NCI-H146 treated with DMSO at 0.1 percent for 48 hours (cell line): ENCODE measurements around the gene SDHB.

Experiments
- DNase-seq: peaks from one replicate; lab custom pipeline; 2025; ENCODE audit not compliant: unreplicated experiment; lab: John Stamatoyannopoulos, UW

SDHB gene

GRCh38 chr1:17013491-17014320 is 40.1 kb downstream of the SDHB start:
- DNase-seq, result no peak

DNA sequence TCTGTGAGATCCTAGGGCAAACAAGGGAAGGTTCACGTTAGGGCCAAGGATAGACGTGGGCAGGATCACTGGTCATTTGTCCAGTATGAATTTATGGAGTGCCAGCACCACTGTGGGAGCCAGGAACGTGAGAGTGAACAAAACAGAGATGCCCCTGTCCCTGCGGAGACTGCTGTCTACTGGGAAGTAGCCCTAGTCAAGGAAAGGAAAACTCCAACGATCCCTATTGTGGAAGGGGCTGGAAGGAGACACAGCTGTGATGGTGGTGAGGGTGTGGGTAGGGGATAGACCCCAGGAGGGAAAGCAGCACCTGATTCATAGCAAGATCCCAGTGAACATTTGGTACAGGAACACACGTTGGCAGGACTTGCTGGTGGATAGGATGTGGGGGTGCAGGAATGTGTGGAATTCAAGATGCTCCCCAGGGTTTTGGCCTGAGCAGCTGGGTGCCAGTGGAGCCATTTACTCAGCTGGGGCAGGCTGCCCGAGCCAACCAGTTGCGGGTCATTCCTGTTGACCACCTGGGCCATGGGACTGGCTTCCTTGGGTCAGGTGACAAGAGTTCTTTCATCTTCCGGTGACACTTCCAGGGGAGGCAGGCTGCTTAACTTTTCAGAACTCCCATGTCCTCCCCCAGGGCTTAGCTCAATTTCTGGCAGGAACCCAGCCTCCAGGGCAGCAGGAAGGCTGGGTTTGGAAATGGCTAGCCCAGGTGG is 40.9 kb downstream of the SDHB start:
- no peak for DNase-seq

GRCh38 chr1:17011439-17012307 is 42.2 kb downstream of the SDHB start, which contains the start of gene ATP13A2:
Gene ATP13A2, minus strand, starts transcription at chr1:17011928. Its CDS starts 190 bp downstream, at chr1:17011738.
- peak; percentile 59 for DNase-seq

DNA sequence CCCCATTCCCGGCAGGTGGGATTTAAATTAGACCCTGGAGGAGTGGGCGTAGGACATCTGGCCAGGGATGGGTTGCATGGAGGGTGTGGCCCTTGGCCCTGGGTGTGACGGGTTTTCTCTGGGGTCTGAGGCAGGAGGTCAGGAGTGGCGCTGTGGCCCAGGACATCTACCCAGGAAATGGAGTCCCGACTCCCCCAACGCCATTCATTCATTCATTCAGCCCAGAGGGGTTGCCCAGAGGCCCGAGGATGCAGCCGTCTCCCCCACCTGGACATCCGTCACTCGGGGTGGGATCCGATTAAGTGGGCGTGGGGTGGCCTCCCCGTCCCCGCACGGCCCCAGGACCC is 42.8 kb downstream of the SDHB start:
- DNase-seq, result no peak

GRCh38 chr1:17009706-17010105 is 44.1 kb downstream of the SDHB start:
- no peak for DNase-seq

DNA sequence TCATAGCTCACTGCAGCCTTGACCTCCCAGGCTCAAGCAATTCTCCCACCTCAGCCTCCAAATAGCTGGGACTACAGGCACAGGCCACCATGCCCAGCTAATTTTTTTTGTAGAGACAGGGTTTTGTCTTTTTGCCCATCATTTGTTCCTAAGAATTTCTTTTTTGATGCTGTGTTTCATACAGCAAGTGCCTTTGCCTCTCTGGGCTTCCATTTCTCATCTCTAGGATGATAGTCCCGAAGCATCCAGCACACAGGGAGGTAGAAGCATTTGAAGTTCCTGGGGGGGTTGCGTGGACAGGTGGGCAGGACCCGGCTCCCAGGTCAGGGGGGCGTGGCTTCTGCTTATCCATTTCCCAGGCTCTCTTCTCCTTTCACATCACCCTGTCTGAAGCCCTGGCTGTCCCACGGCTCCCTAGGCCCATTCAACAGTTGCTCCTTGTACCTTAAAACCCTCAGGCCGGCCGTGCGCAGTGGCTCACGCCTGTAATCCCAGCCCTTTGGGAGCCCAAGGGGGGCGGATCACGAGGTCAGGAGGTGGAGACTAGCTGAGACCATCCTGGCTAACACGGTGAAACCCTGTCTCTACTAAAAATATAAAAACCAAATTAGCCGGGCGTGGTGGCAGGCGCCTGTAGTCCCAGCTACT is 45.5 kb downstream of the SDHB start:
- no peak for DNase-seq

GRCh38 chr1:17007121-17007520 is 46.7 kb downstream of the SDHB start:
- no peak for DNase-seq

DNA sequence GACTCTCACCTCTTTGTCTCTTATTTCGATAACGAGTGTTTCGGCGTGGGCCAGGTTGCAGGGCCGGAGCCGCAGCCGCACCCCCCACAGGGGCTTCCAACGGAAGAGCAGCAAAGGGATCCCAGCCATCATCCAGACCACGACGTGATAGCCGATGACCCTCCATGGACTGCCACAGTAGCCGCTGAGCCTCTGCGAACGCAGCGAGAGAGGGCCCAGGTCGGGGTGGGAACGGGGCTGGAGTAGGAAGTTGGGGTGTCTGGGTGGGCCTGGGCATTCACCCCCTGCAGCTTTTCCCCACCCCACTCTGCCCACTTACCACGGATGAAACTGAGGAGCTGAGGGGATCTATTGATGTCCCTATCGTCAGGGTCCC is 48.5 kb downstream of the SDHB start:
- DNase-seq, result no peak

GRCh38 chr1:17004466-17005364 is 49.1 kb downstream of the SDHB start:
- DNase-seq, result no peak

GRCh38 chr1:17002524-17002902 is 51.3 kb downstream of the SDHB start:
- DNase-seq, result no peak

DNA sequence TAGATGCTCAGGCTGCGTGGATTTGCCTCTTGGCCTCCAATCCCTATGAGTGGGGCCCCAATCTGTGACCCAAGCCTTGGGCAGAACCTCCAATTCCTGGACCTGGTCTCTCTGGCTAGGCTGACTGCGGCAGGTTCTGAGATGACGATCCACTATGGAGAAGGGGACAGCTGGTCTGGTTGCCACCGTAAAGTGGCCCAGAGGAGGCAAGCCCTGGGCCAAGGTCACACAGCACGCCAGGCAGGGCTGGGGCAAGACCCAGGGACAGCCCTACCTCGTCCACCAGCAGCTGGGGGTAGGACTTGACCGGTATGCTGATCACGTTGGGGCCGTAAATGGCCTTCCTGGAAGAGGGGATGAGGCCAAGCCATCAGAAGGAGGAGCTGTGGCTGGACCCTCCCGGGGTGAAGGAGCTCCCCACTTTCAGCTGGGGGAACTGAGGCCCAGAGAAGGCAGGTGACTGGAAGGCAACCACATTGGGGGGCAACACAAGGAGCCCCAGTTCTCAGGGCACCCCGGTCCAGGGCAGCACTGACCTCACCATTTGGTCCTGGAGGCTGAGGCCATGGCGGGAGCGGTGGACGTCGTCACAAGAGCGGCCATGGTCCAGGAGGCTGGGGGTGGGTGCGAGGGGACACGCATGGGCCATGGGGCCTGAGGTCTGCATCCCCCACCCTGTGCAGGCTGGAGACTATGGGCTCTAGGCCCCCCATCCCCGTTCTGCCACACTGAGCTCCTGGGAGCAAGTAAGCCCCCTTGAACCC is 51.9 kb downstream of the SDHB start:
- DNase-seq, result no peak

DNA sequence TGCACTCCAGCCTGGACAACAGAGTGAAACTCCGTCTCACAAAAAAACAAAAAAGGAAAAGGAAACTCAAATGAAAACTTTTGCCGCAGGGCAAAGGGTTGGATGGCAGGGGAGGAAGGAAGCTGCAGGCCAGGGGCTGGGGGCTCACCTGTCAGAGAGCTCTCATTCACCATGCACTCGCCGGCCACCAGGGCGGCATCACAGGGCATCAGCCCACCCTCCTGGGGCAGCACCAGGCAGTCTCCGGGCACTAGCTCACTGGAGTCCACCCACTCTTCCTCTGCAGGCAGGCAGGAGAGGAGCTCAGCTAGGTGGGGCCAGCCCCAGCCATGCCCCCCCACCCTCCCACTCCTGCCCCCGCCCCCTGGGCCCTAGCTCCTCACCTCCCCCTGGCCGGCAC is 54.0 kb downstream of the SDHB start:
- DNase-seq, result no peak

- DNase-seq, result no peak
Observed at GRCh38 chr1:16998589-16998988, 55.2 kb downstream of the SDHB start.

DNA sequence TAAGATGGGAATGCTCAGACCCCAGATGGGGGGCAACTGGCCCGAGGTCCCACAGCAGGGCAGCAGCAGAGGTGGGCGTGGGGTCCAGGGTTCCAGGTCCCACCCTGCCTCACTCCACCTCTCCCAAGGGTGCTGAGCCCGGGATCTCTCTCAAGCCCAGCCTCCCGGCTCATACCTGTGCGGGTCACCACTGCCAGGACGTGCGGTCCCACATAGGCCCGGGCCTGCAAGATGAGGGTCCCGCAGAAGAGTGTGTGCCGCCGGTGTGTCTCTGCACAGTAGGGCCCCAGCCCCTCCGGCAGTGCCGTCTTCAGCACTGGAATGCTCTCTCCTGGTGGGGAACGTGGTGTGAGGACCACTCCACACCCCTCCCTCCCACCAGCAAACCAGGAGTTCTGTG is 57.0 kb downstream of the SDHB start:
- DNase-seq, result no peak

- no peak for DNase-seq
Observed at GRCh38 chr1:16993521-16994038, 60.3 kb downstream of the SDHB start.

DNA sequence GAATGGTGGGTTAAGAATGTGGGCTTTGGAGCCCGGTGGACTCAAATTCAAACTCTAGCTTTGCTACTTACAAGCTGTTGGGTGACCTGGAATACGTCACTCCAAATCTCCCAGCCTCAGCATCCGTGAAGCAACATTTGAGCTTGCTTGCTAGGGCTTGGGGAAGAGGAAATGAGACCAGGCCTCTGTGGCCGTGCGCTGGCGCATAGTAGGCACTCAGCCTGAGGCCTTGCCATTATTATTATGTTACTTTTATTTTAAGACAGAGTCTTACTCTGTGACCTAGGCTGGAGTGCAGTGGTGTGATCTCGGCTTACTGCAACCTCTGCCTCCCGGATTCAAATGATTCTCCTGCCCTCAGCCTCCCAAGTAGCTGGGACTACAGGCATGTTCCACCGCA is 61.2 kb downstream of the SDHB start:
- DNase-seq, result no peak

GRCh38 chr1:16992102-16992501 is 61.7 kb downstream of the SDHB start:
- DNase-seq, result no peak

GRCh38 chr1:16991571-16991970 is 62.3 kb downstream of the SDHB start:
- DNase-seq, result no peak
